Measurements from ENCODE around the gene KCNN1.

DNA sequence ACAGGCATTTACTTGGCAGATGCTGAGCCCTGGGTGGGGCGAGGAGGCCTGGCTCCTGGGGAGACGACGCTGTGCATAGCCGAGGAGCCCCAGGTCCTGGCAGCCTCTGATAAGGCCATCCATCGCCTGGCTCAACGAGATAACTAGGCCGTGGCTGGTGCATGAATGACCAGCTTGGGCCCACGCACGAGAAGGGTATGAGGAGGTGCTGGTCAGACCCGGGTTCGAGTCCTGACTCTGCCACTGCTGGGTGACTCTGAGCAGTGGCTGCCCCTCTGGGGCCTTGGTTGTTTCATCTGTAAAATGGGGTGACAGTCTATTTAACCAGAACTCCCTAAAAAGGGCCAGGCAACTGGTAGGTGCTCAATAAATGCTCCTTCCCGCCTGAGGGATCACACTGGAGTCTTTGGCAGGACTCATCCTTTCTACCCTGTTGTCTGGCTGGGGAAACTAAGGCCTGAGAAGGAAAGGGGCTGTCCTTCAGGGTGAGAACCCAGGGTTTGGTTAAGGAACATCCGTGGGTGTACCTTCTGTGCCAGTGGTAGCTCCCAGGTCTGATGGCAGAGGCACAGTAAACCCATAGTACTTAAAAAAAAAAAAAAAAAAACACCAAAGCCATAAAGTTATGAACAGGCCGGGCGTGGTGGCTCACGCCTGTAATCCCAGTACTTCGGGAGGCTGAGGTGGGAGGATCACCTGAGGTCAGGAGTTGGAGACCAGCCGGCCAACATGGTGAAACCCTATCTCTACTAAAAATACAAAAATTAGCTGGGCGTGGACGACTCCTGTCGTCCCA, 33.0 kb downstream of the KCNN1 start:
- TF ChIP-seq, protein P1, sequence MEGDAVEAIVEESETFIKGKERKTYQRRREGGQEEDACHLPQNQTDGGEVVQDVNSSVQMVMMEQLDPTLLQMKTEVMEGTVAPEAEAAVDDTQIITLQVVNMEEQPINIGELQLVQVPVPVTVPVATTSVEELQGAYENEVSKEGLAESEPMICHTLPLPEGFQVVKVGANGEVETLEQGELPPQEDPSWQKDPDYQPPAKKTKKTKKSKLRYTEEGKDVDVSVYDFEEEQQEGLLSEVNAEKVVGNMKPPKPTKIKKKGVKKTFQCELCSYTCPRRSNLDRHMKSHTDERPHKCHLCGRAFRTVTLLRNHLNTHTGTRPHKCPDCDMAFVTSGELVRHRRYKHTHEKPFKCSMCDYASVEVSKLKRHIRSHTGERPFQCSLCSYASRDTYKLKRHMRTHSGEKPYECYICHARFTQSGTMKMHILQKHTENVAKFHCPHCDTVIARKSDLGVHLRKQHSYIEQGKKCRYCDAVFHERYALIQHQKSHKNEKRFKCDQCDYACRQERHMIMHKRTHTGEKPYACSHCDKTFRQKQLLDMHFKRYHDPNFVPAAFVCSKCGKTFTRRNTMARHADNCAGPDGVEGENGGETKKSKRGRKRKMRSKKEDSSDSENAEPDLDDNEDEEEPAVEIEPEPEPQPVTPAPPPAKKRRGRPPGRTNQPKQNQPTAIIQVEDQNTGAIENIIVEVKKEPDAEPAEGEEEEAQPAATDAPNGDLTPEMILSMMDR (IDR thresholded peaks at IDR 0.05): no peak
- TF ChIP-seq POLR2A (IDR thresholded peaks at IDR 0.05): no peak
